ENCODE results near the gene SAMD13.

Gene SAMD13

DNA sequence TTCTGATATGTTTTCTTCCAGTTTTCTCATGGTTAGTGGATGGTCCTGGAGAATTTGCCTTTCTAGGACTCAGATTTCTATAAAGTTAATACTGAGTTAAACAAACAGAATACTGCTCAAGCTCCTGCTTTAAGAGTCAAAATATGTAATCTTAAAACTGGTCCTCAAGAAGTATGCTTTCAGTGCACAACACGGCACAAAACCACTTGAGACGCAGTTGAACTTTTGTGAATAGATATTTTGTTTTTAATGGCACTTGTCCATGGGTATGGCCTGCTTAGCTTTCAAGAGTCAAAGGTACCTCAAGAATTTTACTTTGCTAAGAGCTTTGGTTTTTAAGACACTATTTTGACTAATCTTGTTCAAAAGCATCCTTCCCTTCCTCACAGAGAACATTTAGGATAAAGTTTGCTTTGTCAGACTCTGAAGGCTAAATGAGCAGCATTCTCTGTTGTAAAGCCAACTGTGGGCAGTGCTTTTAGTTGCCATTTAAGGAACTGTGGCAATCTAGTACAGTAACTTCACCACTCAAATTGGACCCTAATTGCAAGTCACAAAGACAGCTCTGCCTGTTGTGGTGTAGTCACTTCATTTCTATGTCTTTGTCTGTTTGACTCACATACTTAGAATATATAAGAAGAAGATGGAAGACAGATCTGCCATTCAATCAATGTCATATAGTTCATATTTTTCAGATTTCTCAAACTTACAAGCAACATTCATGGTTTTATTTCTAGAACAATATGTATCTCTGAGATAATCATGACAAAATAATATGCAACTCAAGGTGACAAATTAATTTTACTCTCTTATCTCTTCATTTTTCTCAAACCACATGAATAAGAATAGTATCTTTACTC is 28.8 kb downstream of the SAMD13 start:
- DNase-seq (ENCODE audit: insufficient read length, low spot score): no peak
- no peak for FAIRE-seq

DNA sequence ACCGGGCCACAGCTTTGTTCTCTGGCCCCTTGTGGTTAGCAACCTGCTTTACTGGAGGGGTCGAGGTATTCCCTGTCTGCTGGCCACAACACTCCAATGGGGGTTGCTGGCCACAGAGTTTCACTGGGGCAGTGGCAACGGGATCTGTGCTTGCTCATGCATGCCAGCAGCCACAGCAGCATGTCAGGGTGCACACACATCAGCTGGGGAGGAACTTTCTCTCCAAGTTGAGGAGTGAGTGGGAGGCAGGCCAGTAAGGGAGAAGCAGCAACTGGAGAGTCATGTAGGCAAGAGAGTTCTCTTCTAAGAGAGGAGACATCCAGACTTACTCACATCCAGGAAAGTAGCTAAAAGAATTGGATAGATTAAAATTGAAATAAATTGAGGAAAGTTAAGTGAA is 38.0 kb downstream of the SAMD13 start:
- DNase-seq (ENCODE audit: insufficient read length, low spot score) (no peak), FAIRE-seq (no peak)

GRCh38 chr1:84344286-84344685 is 42.8 kb downstream of the SAMD13 start:
- DNase-seq (ENCODE audit: insufficient read length, low spot score): no peak
- FAIRE-seq: no peak

- DNase-seq (ENCODE audit: insufficient read length, low spot score) (no peak), FAIRE-seq (no peak)
Measured at GRCh38 chr1:84345220-84345619, 43.7 kb downstream of the SAMD13 start.

DNA sequence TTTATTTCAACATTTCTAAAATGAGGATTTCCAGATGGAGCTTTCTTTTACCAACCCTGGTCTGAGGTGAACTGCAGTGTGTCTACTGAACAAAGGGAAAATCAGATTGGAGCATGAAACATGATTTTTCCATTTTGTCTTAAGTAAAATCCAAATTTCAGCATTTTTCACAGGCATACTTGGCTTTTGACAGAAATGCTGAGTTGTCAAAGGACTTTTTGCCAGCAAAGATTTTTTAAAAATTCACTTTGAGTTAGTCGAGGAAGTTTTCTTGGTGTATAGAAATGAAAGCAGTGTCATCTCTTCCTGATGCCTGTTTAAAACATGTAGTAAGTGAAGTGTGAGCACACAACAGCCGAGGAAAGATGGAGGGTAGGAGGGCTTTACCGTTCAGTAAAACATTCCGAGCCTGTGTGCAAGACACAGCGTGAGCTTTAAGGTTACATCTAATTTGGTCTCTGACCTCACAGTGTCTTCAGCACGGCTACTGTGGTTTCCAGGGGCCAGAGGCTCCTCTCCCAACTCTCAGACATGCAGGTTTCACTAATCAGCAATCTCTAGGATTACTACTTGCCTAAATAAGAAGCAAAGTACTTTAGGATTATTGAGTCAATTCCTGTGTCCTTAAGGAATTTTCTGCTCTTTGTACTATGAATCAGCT is 45.9 kb downstream of the SAMD13 start:
- DNase-seq (ENCODE audit: insufficient read length, low spot score): no peak
- no peak for FAIRE-seq

DNA sequence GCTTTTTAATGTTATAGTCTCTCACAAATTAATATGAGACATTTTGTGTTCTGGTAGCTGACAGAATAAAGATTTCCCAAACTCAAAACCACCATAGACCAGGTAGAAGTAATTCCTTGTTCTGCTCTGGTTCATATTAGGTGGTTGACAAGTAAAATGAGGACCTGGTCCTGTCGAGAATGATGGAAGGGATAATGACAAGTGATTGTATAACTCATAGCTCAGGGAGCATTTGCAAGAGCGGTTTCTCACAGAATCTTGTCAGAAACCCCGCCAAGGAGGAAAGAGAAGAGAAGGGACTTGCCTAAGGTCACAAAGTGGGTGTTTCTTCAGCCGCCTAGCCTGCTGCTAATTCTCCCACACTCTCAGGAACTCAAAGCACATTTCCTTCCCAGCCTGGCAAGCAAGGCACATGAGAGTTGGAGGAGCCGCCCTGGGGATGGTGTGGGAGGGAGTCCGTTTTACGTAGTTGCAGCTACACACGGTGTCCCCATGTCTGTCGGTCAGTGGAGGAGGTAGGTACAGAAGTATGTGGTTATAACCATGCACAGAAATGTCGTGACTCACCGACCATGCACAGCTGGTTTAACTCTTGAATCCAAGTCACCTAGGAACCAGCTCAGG is 46.5 kb downstream of the SAMD13 start:
- DNase-seq (ENCODE audit: insufficient read length, low spot score) (no peak), FAIRE-seq (no peak)

GRCh38 chr1:84348759-84349158 is 47.3 kb downstream of the SAMD13 start:
- FAIRE-seq (no peak), DNase-seq (ENCODE audit: insufficient read length, low spot score) (no peak)

GRCh38 chr1:84350104-84350503 is 48.6 kb downstream of the SAMD13 start:
- no peak for FAIRE-seq

DNA sequence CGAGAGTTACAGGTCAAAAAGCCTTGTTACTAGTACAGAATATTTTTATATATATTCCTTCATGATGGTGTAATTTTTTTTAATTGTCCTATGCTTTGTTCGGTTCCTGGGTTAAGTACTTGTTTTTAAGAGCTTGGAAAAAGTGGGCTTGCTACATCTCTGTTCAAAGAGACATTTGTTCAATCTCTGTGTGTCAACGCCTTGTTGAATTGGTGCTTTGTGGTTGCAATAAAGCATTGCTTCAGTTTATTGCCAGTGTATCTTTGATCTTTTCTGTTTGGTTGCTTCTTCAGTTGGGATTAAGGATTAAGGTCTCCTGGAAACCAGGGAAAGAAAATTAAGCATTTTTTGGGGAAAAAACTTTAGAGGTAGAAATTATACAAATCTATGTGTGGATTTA is 49.0 kb downstream of the SAMD13 start:
- FAIRE-seq: no peak
- no peak for DNase-seq (ENCODE audit: insufficient read length, low spot score)

More at GRCh38 chr1:84350104-84350503, 48.6 kb downstream of the SAMD13 start:
- DNase-seq (ENCODE audit: insufficient read length, low spot score): no peak

- no peak for FAIRE-seq
- no peak for DNase-seq (ENCODE audit: insufficient read length, low spot score)
Measured at GRCh38 chr1:84352298-84353106, 51.0 kb downstream of the SAMD13 start.

DNA sequence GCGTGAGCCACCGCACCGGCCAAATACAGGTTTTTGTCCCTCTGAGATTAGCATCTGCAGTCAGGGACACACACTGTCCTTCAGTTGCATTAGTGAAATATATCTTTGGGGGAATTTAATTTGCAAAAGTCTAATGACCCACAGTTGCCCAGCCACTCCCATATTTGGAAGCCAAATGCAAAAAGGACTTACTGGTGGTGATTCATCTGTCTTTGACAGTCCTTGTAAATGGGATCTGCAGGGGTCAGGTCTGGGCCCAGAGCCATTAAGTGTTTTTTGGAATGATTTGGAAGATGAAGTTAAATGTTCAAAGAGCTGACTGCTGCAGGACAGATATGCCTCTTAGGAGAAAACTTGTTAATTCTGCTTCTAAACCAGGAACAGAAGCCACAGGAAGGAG is 52.2 kb downstream of the SAMD13 start:
- no peak for DNase-seq (ENCODE audit: insufficient read length, low spot score)
- no peak for FAIRE-seq

- FAIRE-seq (no peak), DNase-seq (ENCODE audit: insufficient read length, low spot score) (no peak)
Measured at GRCh38 chr1:84355556-84355955, 54.0 kb downstream of the SAMD13 start.

DNA sequence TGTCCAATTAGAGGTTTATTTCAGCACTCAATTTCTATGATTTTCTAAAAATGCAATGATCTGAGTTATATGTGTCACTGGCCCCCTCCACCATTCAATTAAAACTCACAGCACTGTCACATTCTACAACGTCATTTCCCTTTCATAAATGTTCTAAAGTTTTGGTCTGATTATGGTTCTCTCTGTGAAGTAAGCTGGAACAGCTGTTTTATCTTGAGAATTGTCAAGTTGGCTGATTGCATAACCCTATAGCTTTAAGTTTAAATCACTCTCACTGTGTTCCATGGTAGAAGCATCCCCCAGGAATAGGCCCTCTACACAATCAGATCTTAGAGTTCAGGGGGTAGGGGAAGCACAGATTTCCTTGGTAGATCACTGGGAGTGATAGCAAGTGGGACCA is 55.4 kb downstream of the SAMD13 start:
- FAIRE-seq (no peak), DNase-seq (ENCODE audit: insufficient read length, low spot score) (no peak)

GRCh38 chr1:84358695-84359094 is 57.2 kb downstream of the SAMD13 start:
- no peak for FAIRE-seq
- DNase-seq (ENCODE audit: insufficient read length, low spot score): no peak

DNA sequence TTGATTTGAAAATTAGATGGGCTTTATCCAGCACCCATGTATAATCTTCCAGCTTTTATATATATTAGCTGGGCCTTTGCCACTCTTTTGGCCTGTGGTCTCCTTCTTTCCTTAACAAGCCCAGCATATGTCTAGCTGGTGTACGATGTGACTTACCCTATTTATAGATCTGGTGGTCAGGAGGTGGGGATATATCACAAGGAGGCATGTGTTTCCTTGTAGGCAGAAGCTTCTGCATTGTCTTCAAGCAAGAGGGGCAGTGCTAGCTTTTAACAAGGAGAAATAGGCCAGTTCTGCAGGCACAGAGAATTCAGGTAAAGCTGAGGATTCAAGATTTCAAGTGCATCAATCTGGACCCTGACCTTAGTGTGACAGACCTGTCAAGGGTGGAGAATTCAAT is 58.8 kb downstream of the SAMD13 start:
- no peak for FAIRE-seq
- DNase-seq (ENCODE audit: insufficient read length, low spot score): no peak

DNA sequence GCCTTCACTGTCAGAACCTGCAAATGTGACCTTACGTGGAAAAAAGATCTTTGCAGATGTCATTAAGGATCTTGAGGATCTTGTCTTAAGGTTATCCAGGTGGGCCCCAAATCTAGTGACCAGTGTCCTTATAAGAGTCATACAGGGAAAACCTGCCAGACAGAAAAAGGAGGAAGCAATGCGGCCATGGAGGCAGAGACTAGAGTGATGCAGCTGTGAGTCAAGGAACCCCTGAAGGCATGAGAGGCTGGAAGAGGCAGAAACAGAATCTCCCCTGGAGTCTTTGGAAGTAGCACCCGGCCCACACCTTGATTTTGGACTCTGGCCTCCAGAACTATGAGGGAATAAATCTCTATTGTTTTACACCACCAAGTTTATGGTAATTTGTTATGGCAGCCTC is 60.3 kb downstream of the SAMD13 start:
- DNase-seq (ENCODE audit: insufficient read length, low spot score): no peak
- no peak for FAIRE-seq

- no peak for FAIRE-seq
- DNase-seq (ENCODE audit: insufficient read length, low spot score): no peak
Measured at GRCh38 chr1:84363019-84363418, 61.5 kb downstream of the SAMD13 start.

DNA sequence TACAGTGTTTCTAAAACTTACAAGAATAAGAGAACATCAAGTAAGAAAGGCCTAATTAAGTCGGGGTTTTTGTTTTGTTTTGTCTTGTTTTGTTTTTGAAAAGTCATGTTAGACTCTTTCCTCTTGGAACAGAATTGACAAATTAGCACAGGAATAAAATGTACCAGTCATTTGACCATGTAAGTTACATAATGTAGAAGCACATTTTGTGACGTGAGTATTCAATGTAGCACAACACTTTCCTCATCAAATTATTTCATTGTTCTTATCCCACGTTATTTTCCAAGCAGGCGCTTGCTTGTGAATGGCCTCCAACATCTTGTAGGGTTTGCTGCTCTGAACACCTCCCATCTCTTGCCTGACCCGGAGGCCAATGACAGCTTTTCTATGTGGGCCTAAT is 62.1 kb downstream of the SAMD13 start:
- DNase-seq (ENCODE audit: insufficient read length, low spot score) (no peak), FAIRE-seq (no peak)

GRCh38 chr1:84365225-84366221 is 64.0 kb downstream of the SAMD13 start:
- DNase-seq (ENCODE audit: insufficient read length, low spot score): no peak
- FAIRE-seq: no peak

GRCh38 chr1:84366786-84367185 is 65.3 kb downstream of the SAMD13 start:
- no peak for FAIRE-seq

More at GRCh38 chr1:84366786-84367185, 65.3 kb downstream of the SAMD13 start:
- DNase-seq (ENCODE audit: insufficient read length, low spot score): no peak

All from GM19239 (cell line).